Body of pancreas (tissue), 4 donors: Measurements from ENCODE around the gene CGB3. TPM values are rescaled to one million over a fixed set of nuclear protein-coding genes. Genes with fewer than 3 reads are reported as not detected.

Experiments used
- ATAC-seq: fragments of 150-250 bp; one replicate; pipeline ENCODE4 v1.9.1; 2016
- DNase-seq, 4 donors: peaks; one replicate each; pipeline ENCODE4 v3.0.0-alpha.2; 2019
- H3K27ac ChIP-seq, 4 donors: fragments of 200-600 bp; sonication (generic); 1 replicate in 3 of 4; 2 replicates in 1 of 4; pipeline versions ENCODE4 v1.5.1 to v1.6.1; 2016 to 2019; ENCODE audit warnings: mild to moderate bottlenecking in 1 of 4, mixed read lengths in 1 of 4, moderate library complexity in 1 of 4
- H3K27me3 ChIP-seq, 2 donors: fragments of 200-600 bp; sonication (generic); one replicate each; pipeline ENCODE4 v1.6.0; 2016; ENCODE audit warnings: mild to moderate bottlenecking in 1 of 2
- H3K36me3 ChIP-seq, 2 donors: fragments of 200-600 bp; sonication (generic); replicated peaks in 1 of 2; 2 replicates each; pipeline ENCODE4 v1.5.1; 2016; ENCODE audit warnings: low read depth in 2 of 2; ENCODE audit not compliant: insufficient read depth in 1 of 2
- H3K4me1 ChIP-seq: fragments of 200-600 bp; sonication (generic); one replicate; pipeline ENCODE4 v1.6.0; 2016
- H3K4me3 ChIP-seq, 2 donors: fragments of 200-600 bp; sonication (generic); 1 replicate in 1 of 2; 2 replicates in 1 of 2; pipeline ENCODE4 v1.5.1; 2016 to 2019
- H3K9me3 ChIP-seq, 3 donors: fragments of 200-600 bp; sonication (generic); 1 replicate in 2 of 3; 2 replicates in 1 of 3; pipeline ENCODE4 v1.5.1; 2016
- CTCF ChIP-seq, 7 experiments: fragments of 450-650 bp in 4 of 7; fragments of 200-600 bp in 3 of 7; sonication (generic) in 3 of 7; IDR thresholded peaks; one replicate each; pipeline ENCODE4 v1.5.1; 2016 to 2019; ENCODE audit warnings: antibody characterized with exemption in 7 of 7
- POLR2A ChIP-seq, 3 donors: fragments of 450-650 bp; IDR thresholded peaks; one replicate each; pipeline ENCODE4 v1.6.1; 2016; ENCODE audit warnings: antibody characterized with exemption in 3 of 3, mild to moderate bottlenecking in 2 of 3
- WGBS, 2 donors: methylation state at CpG; one replicate each; pipeline ENCODE4 v1.1.5; 2017; 5-methylcytosine and 5-hydroxymethylcytosine counted together
- intact Hi-C: fragments of 100-400 bp; cut with DNase I; formaldehyde crosslinking; loops from one replicate; pipeline ENCODE4 v1.15.1; 2023
- total RNA-seq, 2 donors: library from RNA; depleted of rRNA; stranded (reverse); fragments of >200 nt; gene quantifications; one replicate each; pipeline ENCODE4 v1.1.0, GENCODE V29; 2016

CGB3 gene
- total RNA-seq, 2 donors from 2014 or later = not detected

- peaks cover 21% of the 10 kb centered on the region for H3K4me1 ChIP-seq
- H3K27me3 ChIP-seq = no peaks in the 10 kb centered on the region
- intact Hi-C loops = no loop called here
- TF ChIP-seq POLR2A (IDR thresholded peaks at IDR 0.05) = no peak
- no peak for TF ChIP-seq CTCF (IDR thresholded peaks at IDR 0.05)
- H3K9me3 ChIP-seq = no peaks in the 10 kb centered on the region
- no peak for DNase-seq
- WGBS, 2 donors = 91 to 92% methylated on average over 18 to 32 of the region's 32 CpGs
- ATAC-seq = no peak
- no peak overlapping the region for H3K4me3 ChIP-seq
- peaks cover 0 to 11% of the 10 kb centered on the region in 2 donors for H3K36me3 ChIP-seq
- H3K27ac ChIP-seq = no peak overlapping the region
Observed at GRCh38 chr19:49014123-49014869, 9.8 kb downstream of the CGB3 start.

- no peaks in the 10 kb centered on the region for H3K27me3 ChIP-seq
- H3K36me3 ChIP-seq = peaks cover 0 to 15% of the 10 kb centered on the region in 2 donors
- H3K9me3 ChIP-seq = no peaks in the 10 kb centered on the region
- intact Hi-C loops = no loop called here
- ATAC-seq (no peak), DNase-seq (no peak)
- H3K4me3 ChIP-seq = no peak overlapping the region
- no peaks in the 10 kb centered on the region for H3K4me1 ChIP-seq
- WGBS, 2 donors = 85 to 90% methylated on average over 7 to 17 of the region's 17 CpGs
- no peak for TF ChIP-seq POLR2A (IDR thresholded peaks at IDR 0.05)
- no peak for TF ChIP-seq CTCF (IDR thresholded peaks at IDR 0.05)
- H3K27ac ChIP-seq = no peak overlapping the region
Observed at GRCh38 chr19:49011194-49011593, 12.9 kb downstream of the CGB3 start.

DNA sequence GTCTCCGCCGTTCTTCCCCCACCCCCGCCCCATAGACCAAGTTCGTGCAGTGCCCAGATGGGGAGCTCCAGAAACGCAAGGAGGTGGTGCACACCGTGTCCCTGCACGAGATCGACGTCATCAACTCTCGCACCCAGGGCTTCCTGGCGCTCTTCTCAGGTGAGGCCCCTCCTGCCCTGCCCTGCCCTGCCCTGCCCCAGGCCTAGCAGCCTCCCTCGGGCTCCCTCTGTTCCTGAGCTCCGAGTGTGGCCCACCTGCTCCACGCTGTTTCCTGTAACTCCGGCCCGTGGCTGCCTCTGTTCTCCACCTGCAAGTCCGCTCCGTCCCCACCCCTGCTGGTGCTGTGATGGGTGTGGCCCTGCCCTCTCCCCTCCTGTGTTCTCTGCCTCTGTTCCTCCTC lies 13.7 kb downstream of the CGB3 start:
- H3K27ac ChIP-seq = no peak overlapping the region
- H3K4me3 ChIP-seq = no peak overlapping the region
- no peaks in the 10 kb centered on the region for H3K4me1 ChIP-seq
- ATAC-seq = no peak
- TF ChIP-seq POLR2A (IDR thresholded peaks at IDR 0.05) (no peak), CTCF (IDR thresholded peaks at IDR 0.05) (no peak)
- H3K36me3 ChIP-seq = peaks cover 0 to 17% of the 10 kb centered on the region in 2 donors
- H3K9me3 ChIP-seq = no peaks in the 10 kb centered on the region
- intact Hi-C loops = no loop called here
- no peak for DNase-seq
- H3K27me3 ChIP-seq = no peaks in the 10 kb centered on the region
- 90 to 93% methylated on average over 18 of the region's 18 CpGs for WGBS, 2 donors

DNA sequence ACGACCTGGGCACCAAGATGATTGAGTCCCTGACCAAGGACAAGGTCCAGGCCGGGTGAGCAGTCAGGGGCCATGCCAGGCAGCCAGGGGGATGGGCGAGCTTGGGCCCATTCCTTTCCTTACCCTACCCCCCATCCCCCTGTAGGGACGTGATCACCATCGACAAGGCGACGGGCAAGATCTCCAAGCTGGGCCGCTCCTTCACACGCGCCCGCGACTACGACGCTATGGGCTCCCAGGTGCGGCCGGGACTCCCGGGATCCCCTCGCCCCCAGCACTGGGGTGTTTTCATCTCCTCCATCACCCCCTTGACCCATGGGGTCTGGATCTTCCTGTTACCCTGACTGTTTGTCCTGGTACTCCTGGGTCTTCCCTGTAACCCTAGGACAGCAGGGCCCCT lies 14.3 kb downstream of the CGB3 start:
- DNase-seq = no peak
- no peak overlapping the region for H3K4me3 ChIP-seq
- no peak for TF ChIP-seq POLR2A (IDR thresholded peaks at IDR 0.05)
- no peak for ATAC-seq
- no peaks in the 10 kb centered on the region for H3K27me3 ChIP-seq
- H3K27ac ChIP-seq = no peak overlapping the region
- no peaks in the 10 kb centered on the region for H3K4me1 ChIP-seq
- intact Hi-C loops = no loop called here
- H3K36me3 ChIP-seq = peaks cover 0 to 21% of the 10 kb centered on the region in 2 donors
- 94 to 96% methylated on average over 15 to 17 of the region's 18 CpGs for WGBS, 2 donors
- no peaks in the 10 kb centered on the region for H3K9me3 ChIP-seq

DNA sequence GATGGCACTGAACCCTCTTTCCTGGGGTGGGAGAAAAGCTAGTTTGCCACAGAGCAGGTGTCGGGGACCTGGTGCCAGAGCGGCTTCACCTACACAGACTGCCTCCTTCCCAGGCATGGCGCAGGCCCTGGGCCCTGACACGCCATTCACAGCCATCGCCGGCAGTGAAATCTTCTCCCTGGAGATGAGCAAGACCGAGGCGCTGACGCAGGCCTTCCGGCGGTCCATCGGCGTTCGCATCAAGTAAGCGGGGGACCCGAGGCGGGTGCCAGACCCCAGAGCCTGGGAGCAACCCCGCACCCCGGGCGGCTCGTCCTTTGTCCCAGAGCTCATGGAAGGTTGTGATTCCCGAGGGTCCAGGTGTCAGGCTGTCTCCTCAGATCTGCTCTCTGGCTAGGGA lies 17.2 kb downstream of the CGB3 start:
- no peak overlapping the region for H3K4me3 ChIP-seq
- no peak for TF ChIP-seq CTCF (IDR thresholded peaks at IDR 0.05)
- TF ChIP-seq POLR2A (IDR thresholded peaks at IDR 0.05) = no peak
- H3K27me3 ChIP-seq = no peaks in the 10 kb centered on the region
- intact Hi-C loops = no loop called here
- ATAC-seq = no peak
- WGBS, 2 donors = 97 to 99% methylated on average over 5 to 16 of the region's 22 CpGs
- no peaks in the 10 kb centered on the region for H3K9me3 ChIP-seq
- H3K36me3 ChIP-seq = peaks cover 0 to 25% of the 10 kb centered on the region in 2 donors
- H3K27ac ChIP-seq = no peak overlapping the region
- no peaks in the 10 kb centered on the region for H3K4me1 ChIP-seq
- DNase-seq = no peak
